Neuron (in vitro differentiated cells): Measurements from ENCODE around the gene RFX2.
"Not testable (repeated sequence)": the region's sequence is repeated elsewhere in the genome, so short reads cannot be mapped to it uniquely, and the experiment has no call there.

ENCODE experiments used
- H2AFZ ChIP-seq: one replicate; pipeline ENCODE4 v1.6.1; 2013; ENCODE audit warnings: low read depth, mild to moderate bottlenecking, inconsistent platforms, low read length, moderate library complexity
- H3K27me3 ChIP-seq: one replicate; pipeline ENCODE4 v1.6.1; 2013; ENCODE audit warnings: low read length; ENCODE audit not compliant: insufficient read depth
- H3K36me3 ChIP-seq: one replicate; pipeline ENCODE4 v1.6.1; 2013; ENCODE audit warnings: low read length; ENCODE audit not compliant: insufficient read depth
- H3K4me1 ChIP-seq: one replicate; pipeline ENCODE4 v1.6.1; 2013; ENCODE audit warnings: low read length; ENCODE audit not compliant: insufficient read depth
- H3K4me3 ChIP-seq: 2 replicates; pipeline ENCODE4 v1.5.1; 2013; ENCODE audit warnings: mild to moderate bottlenecking, low read length, moderate library complexity
- H3K9me3 ChIP-seq: one replicate; pipeline ENCODE4 v1.6.1; 2013; ENCODE audit warnings: low read length

RFX2 gene

GRCh38 chr19:5963259-5963658 lies 147.0 kb downstream of the RFX2 start:
- H3K4me3 ChIP-seq: not testable (repeated sequence)
- peaks cover 29% of the 10 kb centered on the region for H3K4me1 ChIP-seq

GRCh38 chr19:5961969-5962945 lies 148.0 kb downstream of the RFX2 start:
- H3K4me3 ChIP-seq: no peak overlapping the region
- peaks cover 8% of the 10 kb centered on the region for H3K36me3 ChIP-seq
- peaks cover 25% of the 10 kb centered on the region for H3K4me1 ChIP-seq
- H3K27me3 ChIP-seq: no peaks in the 10 kb centered on the region
- no peak overlapping the region for H2AFZ ChIP-seq
- H3K9me3 ChIP-seq: no peaks in the 10 kb centered on the region

More at GRCh38 chr19:5963259-5963658, 147.0 kb downstream of the RFX2 start:
- H3K27me3 ChIP-seq, H3K36me3 ChIP-seq, H3K9me3 ChIP-seq, H2AFZ ChIP-seq: not testable (repeated sequence)

GRCh38 chr19:5961641-5961968 lies 148.7 kb downstream of the RFX2 start:
- H3K4me3 ChIP-seq, H3K9me3 ChIP-seq: not testable (repeated sequence)
- H3K4me1 ChIP-seq: peaks cover 25% of the 10 kb centered on the region

GRCh38 chr19:5960005-5961001 lies 150.0 kb downstream of the RFX2 start:
- Histone ChIP-seq H3K4me3 (no peak overlapping the region), H2AFZ (no peak overlapping the region), H3K4me1 (peaks cover 27% of the 10 kb centered on the region), H3K9me3 (no peaks in the 10 kb centered on the region), H3K27me3 (no peaks in the 10 kb centered on the region), H3K36me3 (no peaks in the 10 kb centered on the region)

More at GRCh38 chr19:5961641-5961968, 148.7 kb downstream of the RFX2 start:
- not testable (repeated sequence) for H3K27me3 ChIP-seq, H2AFZ ChIP-seq, H3K36me3 ChIP-seq

- no peaks in the 10 kb centered on the region for H3K36me3 ChIP-seq
- H2AFZ ChIP-seq: no peak overlapping the region
- no peak overlapping the region for H3K4me3 ChIP-seq
- H3K4me1 ChIP-seq: peaks cover 34% of the 10 kb centered on the region
- no peaks in the 10 kb centered on the region for H3K27me3 ChIP-seq
- H3K9me3 ChIP-seq: no peaks in the 10 kb centered on the region
Measured at GRCh38 chr19:5959260-5960004, 150.9 kb downstream of the RFX2 start.

GRCh38 chr19:5958851-5959122 lies 151.5 kb downstream of the RFX2 start:
- H3K27me3 ChIP-seq: no peaks in the 10 kb centered on the region
- H3K4me3 ChIP-seq: no peak overlapping the region
- no peaks in the 10 kb centered on the region for H3K36me3 ChIP-seq
- no peaks in the 10 kb centered on the region for H3K9me3 ChIP-seq
- no peak overlapping the region for H2AFZ ChIP-seq
- peaks cover 41% of the 10 kb centered on the region for H3K4me1 ChIP-seq

- Histone ChIP-seq H2AFZ (no peak overlapping the region), H3K27me3 (no peaks in the 10 kb centered on the region), H3K4me1 (peaks cover 46% of the 10 kb centered on the region), H3K4me3 (no peak overlapping the region), H3K36me3 (no peaks in the 10 kb centered on the region), H3K9me3 (no peaks in the 10 kb centered on the region)
Measured at GRCh38 chr19:5958074-5958850, 152.0 kb downstream of the RFX2 start.

- no peak overlapping the region for H2AFZ ChIP-seq
- H3K36me3 ChIP-seq: no peaks in the 10 kb centered on the region
- H3K27me3 ChIP-seq: no peaks in the 10 kb centered on the region
- H3K4me1 ChIP-seq: peaks cover 54% of the 10 kb centered on the region
- no peak overlapping the region for H3K4me3 ChIP-seq
- no peaks in the 10 kb centered on the region for H3K9me3 ChIP-seq
Measured at GRCh38 chr19:5957170-5957569, 153.1 kb downstream of the RFX2 start.

- Histone ChIP-seq H3K36me3 (no peaks in the 10 kb centered on the region), H3K4me3 (no peak overlapping the region), H2AFZ (no peak overlapping the region), H3K27me3 (no peaks in the 10 kb centered on the region), H3K9me3 (no peaks in the 10 kb centered on the region), H3K4me1 (peaks cover 58% of the 10 kb centered on the region)
Measured at GRCh38 chr19:5956728-5957127, 153.6 kb downstream of the RFX2 start.

- no peak overlapping the region for H3K4me3 ChIP-seq
Measured at GRCh38 chr19:5956323-5956722, 154.0 kb downstream of the RFX2 start.

GRCh38 chr19:5955636-5955935 lies 154.7 kb downstream of the RFX2 start:
- Histone ChIP-seq H2AFZ (no peak overlapping the region), H3K4me3 (no peak overlapping the region), H3K9me3 (no peaks in the 10 kb centered on the region), H3K27me3 (no peaks in the 10 kb centered on the region), H3K4me1 (peaks cover 67% of the 10 kb centered on the region), H3K36me3 (no peaks in the 10 kb centered on the region)

More at GRCh38 chr19:5956323-5956722, 154.0 kb downstream of the RFX2 start:
- Histone ChIP-seq H3K27me3 (no peaks in the 10 kb centered on the region), H3K9me3 (no peaks in the 10 kb centered on the region), H3K36me3 (no peaks in the 10 kb centered on the region), H2AFZ (no peak overlapping the region), H3K4me1 (peaks cover 62% of the 10 kb centered on the region)

- H3K36me3 ChIP-seq: no peaks in the 10 kb centered on the region
- H3K9me3 ChIP-seq: no peaks in the 10 kb centered on the region
- no peaks in the 10 kb centered on the region for H3K27me3 ChIP-seq
- no peak overlapping the region for H2AFZ ChIP-seq
- H3K4me3 ChIP-seq: no peak overlapping the region
- H3K4me1 ChIP-seq: peaks cover 66% of the 10 kb centered on the region
Measured at GRCh38 chr19:5954293-5954692, 156.0 kb downstream of the RFX2 start.
